Neutrophil (primary cell): ENCODE measurements around the gene LMOD2.

Experiments used
- H3K27ac ChIP-seq: fragments of 200-600 bp; sonication (generic); 2 replicates; pipeline ENCODE4 v1.5.1; 2016; ENCODE audit warnings: mild to moderate bottlenecking, moderate library complexity
- H3K27me3 ChIP-seq: fragments of 200-600 bp; sonication (generic); 2 replicates; pipeline ENCODE4 v1.6.0; 2016; ENCODE audit warnings: mild to moderate bottlenecking
- H3K36me3 ChIP-seq: fragments of 200-600 bp; sonication (generic); 2 replicates; pipeline ENCODE4 v1.5.1; 2017
- H3K4me1 ChIP-seq, 2 experiments: fragments of 200-600 bp in 1 of 2; sonication (generic) in 1 of 2; 1 replicate in 1 of 2; 2 replicates in 1 of 2; pipeline versions ENCODE4 v1.5.1 to v1.6.1; 2013 to 2016; ENCODE audit warnings: low read depth in 1 of 2, low read length in 1 of 2, mild to moderate bottlenecking in 1 of 2, moderate library complexity in 1 of 2; ENCODE audit not compliant: control insufficient read depth in 1 of 2, insufficient read depth in 1 of 2
- H3K4me3 ChIP-seq, 2 experiments: fragments of 200-600 bp in 1 of 2; sonication (generic) in 1 of 2; 1 replicate in 1 of 2; 2 replicates in 1 of 2; pipeline ENCODE4 v1.5.1; 2013 to 2016; ENCODE audit warnings: low read depth in 1 of 2, low read length in 1 of 2, mild to moderate bottlenecking in 1 of 2, moderate library complexity in 1 of 2
- H3K9me3 ChIP-seq: fragments of 200-600 bp; sonication (generic); 2 replicates; pipeline ENCODE4 v1.5.1; 2016
- TF ChIP-seq, protein P1 (sequence below): fragments of 200-600 bp; sonication (generic); IDR thresholded peaks from 2 replicates; pipeline ENCODE4 v1.5.1; 2016; ENCODE audit warnings: antibody characterized with exemption

LMOD2 gene

GRCh38 chr7:123690550-123690949, 34.9 kb downstream of the LMOD2 start:
- no peaks in the 10 kb centered on the region for H3K27me3 ChIP-seq
- H3K9me3 ChIP-seq: no peaks in the 10 kb centered on the region
- no peak overlapping the region for H3K4me3 ChIP-seq
- no peaks in the 10 kb centered on the region for H3K4me1 ChIP-seq
- TF ChIP-seq, protein P1, sequence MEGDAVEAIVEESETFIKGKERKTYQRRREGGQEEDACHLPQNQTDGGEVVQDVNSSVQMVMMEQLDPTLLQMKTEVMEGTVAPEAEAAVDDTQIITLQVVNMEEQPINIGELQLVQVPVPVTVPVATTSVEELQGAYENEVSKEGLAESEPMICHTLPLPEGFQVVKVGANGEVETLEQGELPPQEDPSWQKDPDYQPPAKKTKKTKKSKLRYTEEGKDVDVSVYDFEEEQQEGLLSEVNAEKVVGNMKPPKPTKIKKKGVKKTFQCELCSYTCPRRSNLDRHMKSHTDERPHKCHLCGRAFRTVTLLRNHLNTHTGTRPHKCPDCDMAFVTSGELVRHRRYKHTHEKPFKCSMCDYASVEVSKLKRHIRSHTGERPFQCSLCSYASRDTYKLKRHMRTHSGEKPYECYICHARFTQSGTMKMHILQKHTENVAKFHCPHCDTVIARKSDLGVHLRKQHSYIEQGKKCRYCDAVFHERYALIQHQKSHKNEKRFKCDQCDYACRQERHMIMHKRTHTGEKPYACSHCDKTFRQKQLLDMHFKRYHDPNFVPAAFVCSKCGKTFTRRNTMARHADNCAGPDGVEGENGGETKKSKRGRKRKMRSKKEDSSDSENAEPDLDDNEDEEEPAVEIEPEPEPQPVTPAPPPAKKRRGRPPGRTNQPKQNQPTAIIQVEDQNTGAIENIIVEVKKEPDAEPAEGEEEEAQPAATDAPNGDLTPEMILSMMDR: no peak
- peaks cover 60% of the 10 kb centered on the region for H3K36me3 ChIP-seq
- H3K27ac ChIP-seq: no peak overlapping the region

- TF ChIP-seq, protein P1: no peak
- H3K36me3 ChIP-seq: peaks cover 66% of the 10 kb centered on the region
- H3K9me3 ChIP-seq: no peaks in the 10 kb centered on the region
- H3K27me3 ChIP-seq: no peaks in the 10 kb centered on the region
- no peak overlapping the region for H3K4me3 ChIP-seq
- H3K4me1 ChIP-seq: no peaks in the 10 kb centered on the region
- H3K27ac ChIP-seq: no peak overlapping the region
These were observed 36.8 kb downstream of the LMOD2 start for GRCh38 chr7:123692471-123692877.

GRCh38 chr7:123695944-123696677, 40.4 kb downstream of the LMOD2 start:
- H3K36me3 ChIP-seq: peaks cover 42% of the 10 kb centered on the region
- TF ChIP-seq, protein P1: no peak
- H3K27me3 ChIP-seq: no peaks in the 10 kb centered on the region
- H3K4me3 ChIP-seq: no peak overlapping the region
- H3K9me3 ChIP-seq: no peaks in the 10 kb centered on the region
- no peaks in the 10 kb centered on the region for H3K4me1 ChIP-seq
- no peak overlapping the region for H3K27ac ChIP-seq

- no peak overlapping the region for H3K27ac ChIP-seq
- no peak overlapping the region for H3K4me3 ChIP-seq
- peaks cover 34% of the 10 kb centered on the region for H3K36me3 ChIP-seq
- H3K4me1 ChIP-seq: no peaks in the 10 kb centered on the region
- TF ChIP-seq, protein P1: no peak
- H3K27me3 ChIP-seq: no peaks in the 10 kb centered on the region
- no peaks in the 10 kb centered on the region for H3K9me3 ChIP-seq
These were observed 49.7 kb downstream of the LMOD2 start for GRCh38 chr7:123705211-123705901.

DNA sequence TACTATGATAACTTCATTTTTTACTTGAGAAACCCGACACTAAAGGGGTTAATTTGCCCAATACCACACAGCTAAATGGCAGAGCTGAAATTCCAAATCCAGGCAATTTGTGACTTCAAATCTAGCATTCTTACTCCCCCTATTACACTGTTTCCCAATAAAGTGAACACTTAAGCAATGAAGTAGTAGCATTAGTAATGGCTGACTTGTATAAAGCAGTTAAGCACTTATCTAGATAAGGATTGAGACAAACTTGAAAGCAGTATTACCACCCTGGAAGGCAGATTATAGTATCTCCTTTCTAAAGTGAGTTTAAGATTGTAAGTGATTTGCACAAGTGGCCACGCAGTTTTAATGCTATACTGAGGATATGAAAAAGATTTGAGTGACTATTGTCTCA, 53.9 kb downstream of the LMOD2 start:
- Histone ChIP-seq H3K9me3 (no peaks in the 10 kb centered on the region), H3K27me3 (no peaks in the 10 kb centered on the region)

More for the DNA sequence above, 53.9 kb downstream of the LMOD2 start:
- Histone ChIP-seq H3K4me3 (no peak overlapping the region), H3K36me3 (peaks cover 26% of the 10 kb centered on the region), H3K4me1 (no peaks in the 10 kb centered on the region), H3K27ac (no peak overlapping the region)
- TF ChIP-seq, protein P1: no peak
